ENCODE data around the gene ATP1B4.

DNA sequence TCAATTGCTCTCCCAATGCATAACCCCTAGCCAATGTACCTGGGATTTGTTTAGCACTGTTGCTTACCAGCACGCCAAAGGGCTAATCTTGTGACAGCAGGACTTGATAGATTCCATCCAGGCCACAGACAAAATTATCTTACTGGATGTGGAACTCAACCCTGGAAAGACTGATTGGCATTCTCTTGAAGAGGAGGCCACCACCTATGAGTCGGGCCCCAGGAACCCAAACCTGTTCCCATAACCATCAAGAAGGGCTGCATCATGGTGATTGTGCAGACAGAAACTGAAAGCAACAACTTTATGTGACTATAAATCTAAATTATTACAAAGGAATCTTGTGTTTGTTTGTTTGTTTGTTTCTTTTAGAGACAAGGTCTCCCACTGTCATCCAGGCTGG lies 30.8 kb upstream of the ATP1B4 start:
- TF ChIP-seq, protein P1, sequence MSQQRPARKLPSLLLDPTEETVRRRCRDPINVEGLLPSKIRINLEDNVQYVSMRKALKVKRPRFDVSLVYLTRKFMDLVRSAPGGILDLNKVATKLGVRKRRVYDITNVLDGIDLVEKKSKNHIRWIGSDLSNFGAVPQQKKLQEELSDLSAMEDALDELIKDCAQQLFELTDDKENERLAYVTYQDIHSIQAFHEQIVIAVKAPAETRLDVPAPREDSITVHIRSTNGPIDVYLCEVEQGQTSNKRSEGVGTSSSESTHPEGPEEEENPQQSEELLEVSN (IDR thresholded peaks at IDR 0.05) = no peak
- TF ChIP-seq SRF (IDR thresholded peaks at IDR 0.05; ENCODE audit: low read depth, low read length) (no peak), TAF1 (IDR thresholded peaks at IDR 0.05; ENCODE audit: low read depth, low read length) (no peak), POLR2A (IDR thresholded peaks at IDR 0.05; ENCODE audit: control extremely low read depth in 1 of 2, low read depth in 2 of 2, low read length in 2 of 2) (no peak), SP4 (IDR thresholded peaks at IDR 0.05; ENCODE audit: low read length) (no peak), CTCF (IDR thresholded peaks at IDR 0.05; ENCODE audit: control extremely low read depth in 1 of 3, insufficient read depth in 1 of 3, low read depth in 1 of 3, low read length in 3 of 3) (no peak), CREB1 (IDR thresholded peaks at IDR 0.05) (no peak), CHD1 (IDR thresholded peaks at IDR 0.05; ENCODE audit: low read depth, low read length) (no peak), EP300 (IDR thresholded peaks at IDR 0.05; ENCODE audit: borderline replicate concordance in 1 of 2, low read depth in 2 of 2, low read length in 2 of 2) (no peak), GTF2F1 (IDR thresholded peaks at IDR 0.05; ENCODE audit: borderline replicate concordance, low read depth, low read length) (no peak)
